Parathyroid adenoma (tissue), 2 donors: ENCODE data around the gene NDUFB7.

Source experiments
- H2AFZ ChIP-seq: fragments of 300-600 bp; sonication (generic); one replicate; pipeline ENCODE4 v1.7.0; 2017; ENCODE audit warnings: antibody characterized with exemption, mild to moderate bottlenecking
- H3K27ac ChIP-seq: fragments of 300-600 bp; sonication (generic); one replicate; pipeline ENCODE4 v1.7.0; 2017
- H3K27me3 ChIP-seq: fragments of 300-600 bp; sonication (generic); one replicate; pipeline ENCODE4 v1.7.0; 2017; ENCODE audit warnings: low read length; ENCODE audit not compliant: control insufficient read depth, insufficient read depth
- H3K36me3 ChIP-seq: fragments of 300-600 bp; sonication (generic); one replicate; pipeline ENCODE4 v1.7.0; 2017; ENCODE audit warnings: low read length; ENCODE audit not compliant: control insufficient read depth, insufficient read depth
- H3K4me1 ChIP-seq: fragments of 300-600 bp; sonication (generic); one replicate; pipeline ENCODE4 v1.7.0; 2017; ENCODE audit warnings: control low read depth
- H3K4me2 ChIP-seq: fragments of 300-600 bp; sonication (generic); one replicate; pipeline ENCODE4 v1.7.0; 2017; ENCODE audit warnings: low read length
- H3K4me3 ChIP-seq: fragments of 300-600 bp; sonication (generic); one replicate; pipeline ENCODE4 v1.7.0; 2017; ENCODE audit warnings: low read depth, low read length
- H3K79me2 ChIP-seq: fragments of 300-600 bp; sonication (generic); one replicate; pipeline ENCODE4 v1.7.0; 2017; ENCODE audit warnings: control low read depth
- H3K9ac ChIP-seq: fragments of 300-600 bp; sonication (generic); one replicate; pipeline ENCODE4 v1.7.0; 2017; ENCODE audit warnings: mild to moderate bottlenecking
- H3K9me3 ChIP-seq: fragments of 300-600 bp; sonication (generic); one replicate; pipeline ENCODE4 v1.7.0; 2017; ENCODE audit warnings: low read length; ENCODE audit not compliant: control insufficient read depth
- TF ChIP-seq, protein P1 (sequence below): fragments of 300-600 bp; sonication (generic); IDR thresholded peaks from one replicate; pipeline ENCODE4 v1.7.0; 2017; ENCODE audit warnings: antibody characterized with exemption, mild to moderate bottlenecking
- donor health status: primary hyperparathyroidism.

NDUFB7 gene

DNA sequence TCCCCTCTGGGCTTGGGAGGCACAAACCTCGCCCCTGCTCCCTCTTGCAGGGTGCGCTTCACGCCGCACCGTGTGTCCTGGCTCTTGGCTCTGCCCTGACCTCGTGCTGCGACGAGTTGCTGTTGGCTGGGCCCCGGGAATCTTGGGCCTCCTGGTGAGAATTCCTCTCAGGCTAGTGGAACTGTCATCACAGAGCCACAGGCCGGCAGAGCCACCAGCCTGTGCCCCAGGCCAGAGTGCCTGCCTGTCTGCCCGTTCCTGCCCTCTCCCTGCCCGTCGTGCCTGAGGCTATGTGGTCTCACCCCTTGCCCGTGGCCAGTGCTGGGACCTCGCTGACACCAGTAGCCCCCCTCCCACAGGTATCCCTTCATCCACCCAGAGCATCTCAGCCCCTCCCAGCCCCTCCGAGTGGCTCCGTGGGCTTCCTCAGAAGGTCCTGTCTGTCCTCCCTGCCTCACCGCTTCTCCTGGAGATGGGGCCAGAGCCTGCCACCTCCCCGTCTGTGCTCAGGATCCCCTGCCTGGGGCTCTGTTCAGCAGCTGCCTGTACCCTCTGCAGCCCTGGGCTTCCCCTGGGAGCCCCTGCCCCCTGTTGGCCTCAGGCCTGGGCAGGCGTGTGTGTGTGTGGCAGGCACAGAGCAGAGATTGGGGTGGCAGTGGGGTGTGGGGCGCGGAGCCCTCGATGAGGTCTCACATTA is 13.3 kb downstream of the NDUFB7 start:
- Histone ChIP-seq H3K27me3 (no peaks in the 10 kb centered on the region), H3K79me2 (peaks cover 80% of the 10 kb centered on the region), H3K36me3 (no peaks in the 10 kb centered on the region), H3K9ac (no peak overlapping the region), H3K4me1 (peaks cover 50% of the 10 kb centered on the region), H2AFZ (no peak overlapping the region), H3K9me3 (no peaks in the 10 kb centered on the region), H3K4me3 (no peak overlapping the region), H3K27ac (no peak overlapping the region), H3K4me2 (no peak overlapping the region)
- TF ChIP-seq, protein P1, sequence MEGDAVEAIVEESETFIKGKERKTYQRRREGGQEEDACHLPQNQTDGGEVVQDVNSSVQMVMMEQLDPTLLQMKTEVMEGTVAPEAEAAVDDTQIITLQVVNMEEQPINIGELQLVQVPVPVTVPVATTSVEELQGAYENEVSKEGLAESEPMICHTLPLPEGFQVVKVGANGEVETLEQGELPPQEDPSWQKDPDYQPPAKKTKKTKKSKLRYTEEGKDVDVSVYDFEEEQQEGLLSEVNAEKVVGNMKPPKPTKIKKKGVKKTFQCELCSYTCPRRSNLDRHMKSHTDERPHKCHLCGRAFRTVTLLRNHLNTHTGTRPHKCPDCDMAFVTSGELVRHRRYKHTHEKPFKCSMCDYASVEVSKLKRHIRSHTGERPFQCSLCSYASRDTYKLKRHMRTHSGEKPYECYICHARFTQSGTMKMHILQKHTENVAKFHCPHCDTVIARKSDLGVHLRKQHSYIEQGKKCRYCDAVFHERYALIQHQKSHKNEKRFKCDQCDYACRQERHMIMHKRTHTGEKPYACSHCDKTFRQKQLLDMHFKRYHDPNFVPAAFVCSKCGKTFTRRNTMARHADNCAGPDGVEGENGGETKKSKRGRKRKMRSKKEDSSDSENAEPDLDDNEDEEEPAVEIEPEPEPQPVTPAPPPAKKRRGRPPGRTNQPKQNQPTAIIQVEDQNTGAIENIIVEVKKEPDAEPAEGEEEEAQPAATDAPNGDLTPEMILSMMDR = no peak

DNA sequence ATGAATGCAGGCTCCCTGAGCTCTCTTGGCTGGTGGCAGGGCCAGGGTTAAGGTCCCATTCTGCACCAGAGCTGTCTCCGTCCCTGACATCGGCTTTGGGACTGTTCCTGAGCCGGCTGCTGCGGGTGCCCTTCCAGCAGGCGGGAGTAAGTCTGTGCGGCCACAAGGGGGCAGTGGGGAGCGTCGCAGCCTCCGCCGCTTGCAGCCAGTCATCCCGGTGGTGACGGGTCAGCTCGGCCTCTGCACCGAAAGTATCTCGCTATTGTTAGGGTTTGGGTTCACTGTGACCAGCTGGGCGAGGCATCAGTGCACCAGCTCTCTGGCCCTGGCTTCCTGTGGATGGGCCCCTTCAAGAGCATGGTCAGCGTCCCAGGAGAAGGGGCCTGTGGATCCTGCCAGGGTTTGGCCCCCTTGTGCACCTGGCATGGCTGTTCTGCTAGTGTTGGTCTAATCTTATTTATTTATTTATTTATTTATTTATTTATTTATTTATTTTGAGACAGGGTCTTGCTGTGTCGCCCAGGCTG is 15.1 kb downstream of the NDUFB7 start:
- peak overlapping the region; percentile 41 for H3K4me2 ChIP-seq
- H3K36me3 ChIP-seq = no peaks in the 10 kb centered on the region
- TF ChIP-seq, protein P1 = peak; percentile 97
- H3K27me3 ChIP-seq = no peaks in the 10 kb centered on the region
- H2AFZ ChIP-seq = peak overlapping the region; percentile 8
- H3K27ac ChIP-seq = peak overlapping the region; percentile 39
- peaks cover 85% of the 10 kb centered on the region for H3K79me2 ChIP-seq
- H3K4me3 ChIP-seq = no peak overlapping the region
- no peak overlapping the region for H3K9ac ChIP-seq
- peaks cover 42% of the 10 kb centered on the region for H3K4me1 ChIP-seq
- H3K9me3 ChIP-seq = no peaks in the 10 kb centered on the region

DNA sequence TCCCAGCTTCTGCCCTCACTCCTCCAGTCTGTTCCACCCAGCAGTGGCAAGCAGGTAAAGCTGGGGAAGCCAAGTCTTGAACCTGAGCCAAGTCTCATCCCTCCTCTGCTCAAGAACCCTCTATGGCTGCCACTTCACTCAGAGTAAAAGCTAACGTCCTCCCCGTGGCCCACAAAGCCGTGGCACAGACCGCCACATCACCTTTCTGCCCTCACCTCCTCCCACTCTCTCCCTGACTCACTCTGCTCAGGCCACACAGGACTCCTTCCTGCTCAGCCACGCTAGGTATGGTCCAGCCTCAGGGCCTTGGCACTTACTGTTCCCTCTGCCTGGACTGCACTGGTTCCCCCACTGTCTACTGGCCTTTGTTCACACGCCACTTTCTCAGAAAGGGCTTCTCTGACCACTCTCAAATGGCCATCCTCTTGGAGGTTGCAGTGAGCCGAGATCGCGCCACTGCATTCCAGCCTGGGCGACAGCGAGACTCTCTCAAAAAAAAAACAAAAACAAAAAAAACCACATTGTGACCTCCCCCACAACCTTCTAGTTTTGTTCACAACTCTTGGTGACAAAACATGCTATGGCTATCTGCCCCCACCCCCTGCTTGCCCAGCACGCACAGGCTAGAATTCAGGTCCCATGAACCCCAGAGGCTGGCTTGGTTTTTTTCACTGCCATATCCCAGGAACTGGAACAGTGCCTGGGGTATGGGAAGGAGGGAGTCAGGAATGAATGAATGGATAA is 15.8 kb downstream of the NDUFB7 start:
- Histone ChIP-seq H3K36me3 (no peaks in the 10 kb centered on the region), H3K27ac (peak overlapping the region; percentile 39), H2AFZ (no peak overlapping the region), H3K27me3 (no peaks in the 10 kb centered on the region), H3K9ac (no peak overlapping the region), H3K79me2 (peaks cover 86% of the 10 kb centered on the region), H3K4me2 (peak overlapping the region; percentile 1), H3K4me1 (peaks cover 40% of the 10 kb centered on the region), H3K9me3 (no peaks in the 10 kb centered on the region), H3K4me3 (no peak overlapping the region)
- TF ChIP-seq, protein P1 = no peak

DNA sequence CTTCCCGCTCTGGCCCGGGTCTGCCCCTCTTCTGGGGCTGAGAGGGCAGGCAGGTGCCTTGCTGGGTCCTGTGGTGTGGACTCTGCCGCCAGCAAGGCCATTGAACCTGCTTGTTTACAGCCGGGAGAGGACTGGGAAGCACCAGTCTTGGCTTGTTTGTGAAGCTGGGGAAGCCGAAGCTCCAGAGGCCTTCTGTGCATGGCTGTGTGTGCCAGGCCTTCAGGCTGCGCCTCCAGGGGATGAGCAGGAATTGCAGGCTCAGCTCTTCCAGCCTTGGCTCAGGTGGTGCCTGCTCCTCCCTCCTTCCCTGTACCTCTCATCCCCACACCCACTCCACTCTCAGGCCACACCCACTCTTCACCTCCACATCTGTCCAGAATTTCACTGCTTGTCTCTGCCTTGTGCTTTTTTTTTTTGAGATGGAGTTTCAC is 17.5 kb downstream of the NDUFB7 start:
- Histone ChIP-seq H3K9me3 (no peaks in the 10 kb centered on the region), H3K36me3 (no peaks in the 10 kb centered on the region), H3K27ac (peak overlapping the region; percentile 82), H3K4me3 (no peak overlapping the region), H3K9ac (no peak overlapping the region), H3K4me2 (peak overlapping the region; percentile 57), H2AFZ (peak overlapping the region; percentile 45), H3K79me2 (peaks cover 76% of the 10 kb centered on the region), H3K4me1 (peaks cover 35% of the 10 kb centered on the region), H3K27me3 (no peaks in the 10 kb centered on the region)
- TF ChIP-seq, protein P1 = no peak
